H1 (cell line): ENCODE data around the gene MPRIP. TPM values are rescaled to one million over a fixed set of nuclear protein-coding genes. Genes with fewer than 3 reads are reported as not detected.

Experiments used
- CTCF ChIA-PET: fragments of 300-600 bp; sonication (Branson Sonifier 250); formaldehyde crosslinking; loops from one replicate; lab custom pipeline; 2021; ENCODE audit not compliant: partially characterized antibody; lab: Charles Lee
- POLR2A ChIA-PET: fragments of 300-600 bp; sonication (Branson Sonifier 250); formaldehyde crosslinking; loops from one replicate; lab custom pipeline; 2021; ENCODE audit warnings: inconsistent platforms; ENCODE audit not compliant: partially characterized antibody; lab: Charles Lee
- DNase-seq, 2 experiments: peaks; one replicate each; pipeline versions ENCODE4 v3.0.0 to v3.0.0-alpha.2; 2010 to 2022; ENCODE audit warnings: low spot score in 2 of 2, low read depth in 1 of 2, mixed read lengths in 1 of 2
- FAIRE-seq: peaks from 2 replicates; lab custom pipeline; 2011; peaks lifted over from hg19 to GRCh38; lab: Jason Lieb, UNC
- H2AFZ ChIP-seq: 2 replicates; pipeline ENCODE4 v1.8.1; 2012; ENCODE audit warnings: low read length, inconsistent platforms
- H2AK5ac ChIP-seq: 2 replicates; pipeline ENCODE4 v1.6.1; 2013; ENCODE audit warnings: low read depth, low read length
- H2BK120ac ChIP-seq: replicated peaks from 2 replicates; pipeline ENCODE3; 2013; ENCODE audit warnings: low read depth, low read length, inconsistent platforms
- H2BK12ac ChIP-seq: 2 replicates; pipeline ENCODE4 v1.6.1; 2013; ENCODE audit warnings: low read depth, low read length
- H2BK15ac ChIP-seq: 2 replicates; pipeline ENCODE4 v1.6.1; 2013; ENCODE audit warnings: low read length
- H2BK20ac ChIP-seq: 2 replicates; pipeline ENCODE4 v1.6.1; 2013; ENCODE audit warnings: low read length
- H2BK5ac ChIP-seq: 2 replicates; pipeline ENCODE4 v1.6.1; 2013; ENCODE audit warnings: low read depth, low read length
- H3K14ac ChIP-seq: 2 replicates; pipeline ENCODE4 v1.6.1; 2013; ENCODE audit warnings: inconsistent platforms; ENCODE audit not compliant: insufficient read length
- H3K18ac ChIP-seq: 2 replicates; pipeline ENCODE4 v1.6.1; 2013; ENCODE audit warnings: low read length; ENCODE audit errors: extremely low read depth
- H3K23ac ChIP-seq: 2 replicates; pipeline ENCODE4 v1.6.1; 2013; ENCODE audit warnings: inconsistent platforms; ENCODE audit not compliant: insufficient read length
- H3K23me2 ChIP-seq: 2 replicates; pipeline ENCODE4 v1.6.1; 2013; ENCODE audit warnings: low read depth, low read length
- H3K27ac ChIP-seq: 2 replicates; pipeline ENCODE4 v1.6.1; 2011; ENCODE audit warnings: low read depth, low read length, inconsistent platforms
- H3K27me3 ChIP-seq, 4 experiments: replicated peaks in 1 of 4; 1 replicate in 1 of 4; 2 replicates in 3 of 4; pipeline versions ENCODE4 v1.6.1 to v1.8.1; 2011 to 2013; ENCODE audit warnings: low read length in 3 of 4, mild to moderate bottlenecking in 3 of 4, inconsistent platforms in 2 of 4, mixed read lengths in 2 of 4, moderate library complexity in 1 of 4; ENCODE audit not compliant: control insufficient read depth in 3 of 4, insufficient read depth in 3 of 4; ENCODE audit errors: extremely low read depth in 1 of 4
- H3K36me3 ChIP-seq, 4 experiments: 2 replicates each; pipeline versions ENCODE4 v1.6.1 to v1.8.1; 2011 to 2013; ENCODE audit warnings: mild to moderate bottlenecking in 4 of 4, low read length in 3 of 4, moderate library complexity in 2 of 4, control low read depth in 1 of 4, inconsistent platforms in 1 of 4; ENCODE audit not compliant: insufficient read depth in 4 of 4, control insufficient read depth in 2 of 4
- H3K4ac ChIP-seq: replicated peaks from 2 replicates; pipeline ENCODE3; 2013; ENCODE audit warnings: low read length, low read depth, mixed read lengths, inconsistent platforms; ENCODE audit not compliant: insufficient read length
- H3K4me1 ChIP-seq, 4 experiments: replicated peaks in 1 of 4; 1 replicate in 1 of 4; 2 replicates in 3 of 4; pipeline versions ENCODE4 v1.6.1 to v1.8.1; 2011 to 2013; ENCODE audit warnings: low read length in 3 of 4, inconsistent platforms in 2 of 4, mixed read lengths in 1 of 4; ENCODE audit not compliant: insufficient read depth in 4 of 4, control insufficient read depth in 3 of 4
- H3K4me2 ChIP-seq, 2 experiments: 2 replicates each; pipeline versions ENCODE4 v1.6.1 to v1.8.1; 2011 to 2013; ENCODE audit warnings: low read depth in 2 of 2, low read length in 2 of 2, control low read depth in 1 of 2, inconsistent platforms in 1 of 2, mild to moderate bottlenecking in 1 of 2; ENCODE audit not compliant: insufficient read depth in 1 of 2
- H3K4me3 ChIP-seq, 4 experiments: fragments of 200-600, 300-600 bp in 1 of 4; sonication (generic), shearing (Covaris generic), sonication (Bioruptor Twin) in 1 of 4; 2 replicates each; pipeline versions ENCODE4 v1.5.1 to v1.8.1; 2011 to 2016; ENCODE audit warnings: low read length in 4 of 4, low read depth in 3 of 4, control low read depth in 2 of 4, inconsistent platforms in 2 of 4, mild to moderate bottlenecking in 2 of 4, mixed read lengths in 1 of 4, moderate library complexity in 1 of 4; ENCODE audit not compliant: insufficient read depth in 2 of 4; ENCODE audit errors: extremely low read depth in 1 of 4
- H3K56ac ChIP-seq: replicated peaks from 2 replicates; pipeline ENCODE3; 2013; ENCODE audit warnings: low read depth, mild to moderate bottlenecking, mixed read lengths, low read length, inconsistent platforms; ENCODE audit not compliant: insufficient read length
- H3K79me1 ChIP-seq: 2 replicates; pipeline ENCODE4 v1.6.1; 2013; ENCODE audit warnings: low read depth, low read length, control low read depth
- H3K79me2 ChIP-seq, 2 experiments: 2 replicates each; pipeline versions ENCODE4 v1.6.1 to v1.8.1; 2012 to 2013; ENCODE audit warnings: low read length in 2 of 2, mild to moderate bottlenecking in 2 of 2, inconsistent platforms in 1 of 2; ENCODE audit not compliant: insufficient read depth in 2 of 2, control insufficient read depth in 1 of 2
- H3K9ac ChIP-seq, 4 experiments: replicated peaks in 1 of 4; 1 replicate in 1 of 4; 2 replicates in 3 of 4; pipeline versions ENCODE4 v1.6.1 to v1.8.1; 2011 to 2013; ENCODE audit warnings: low read depth in 3 of 4, low read length in 3 of 4, control low read depth in 2 of 4, mild to moderate bottlenecking in 2 of 4, moderate library complexity in 2 of 4, inconsistent platforms in 1 of 4; ENCODE audit errors: extremely low read depth in 1 of 4
- H3K9me3 ChIP-seq, 2 experiments: 2 replicates each; pipeline versions ENCODE4 v1.6.1 to v1.8.1; 2012 to 2013; ENCODE audit warnings: mild to moderate bottlenecking in 2 of 2, moderate library complexity in 2 of 2, control low read depth in 1 of 2, inconsistent platforms in 1 of 2, low read depth in 1 of 2, low read length in 1 of 2, mixed read lengths in 1 of 2; ENCODE audit not compliant: insufficient read depth in 2 of 2
- H4K20me1 ChIP-seq, 2 experiments: replicated peaks in 1 of 2; 2 replicates each; pipeline versions ENCODE3 to v1.8.1; 2011 to 2013; ENCODE audit warnings: inconsistent platforms in 2 of 2, low read length in 2 of 2, mild to moderate bottlenecking in 1 of 2; ENCODE audit not compliant: insufficient read depth in 2 of 2, control insufficient read depth in 1 of 2
- H4K5ac ChIP-seq: 2 replicates; pipeline ENCODE4 v1.6.1; 2013; ENCODE audit warnings: low read length, low read depth, mixed read lengths, inconsistent platforms; ENCODE audit not compliant: insufficient read length
- H4K8ac ChIP-seq: 2 replicates; pipeline ENCODE4 v1.8.0; 2013; ENCODE audit warnings: mild to moderate bottlenecking, moderate library complexity, low read length, inconsistent platforms; ENCODE audit not compliant: insufficient read depth; ENCODE audit errors: extremely low read depth
- H4K91ac ChIP-seq: replicated peaks from 2 replicates; pipeline ENCODE3; 2013; ENCODE audit warnings: low read length, mixed read lengths, inconsistent platforms; ENCODE audit not compliant: insufficient read length
- BRCA1 ChIP-seq: IDR thresholded peaks from 2 replicates; pipeline ENCODE4 v1.6.1; 2012; ENCODE audit warnings: low read depth, low read length, improper control_type of control experiment
- CHD2 ChIP-seq: IDR thresholded peaks from 2 replicates; pipeline ENCODE4 v1.6.1; 2012; ENCODE audit warnings: low read length, improper control_type of control experiment
- EP300 ChIP-seq, 2 experiments: IDR thresholded peaks; 1 replicate in 1 of 2; 2 replicates in 1 of 2; pipeline ENCODE4 v1.6.1; 2011 to 2012; ENCODE audit warnings: low read depth in 2 of 2, low read length in 2 of 2, mild to moderate bottlenecking in 2 of 2, borderline replicate concordance in 1 of 2, inconsistent platforms in 1 of 2, moderate library complexity in 1 of 2
- HDAC6 ChIP-seq: IDR thresholded peaks from one replicate; pipeline ENCODE4 v1.7.1; 2012; ENCODE audit warnings: low read depth, mild to moderate bottlenecking, inconsistent platforms, low read length, moderate library complexity
- POLR2AphosphoS5 ChIP-seq: IDR thresholded peaks from 2 replicates; pipeline ENCODE4 v1.6.1; 2011; ENCODE audit warnings: low read depth, low read length
- POU5F1 ChIP-seq: IDR thresholded peaks from 2 replicates; pipeline ENCODE4 v1.6.1; 2011; ENCODE audit warnings: low read depth, mild to moderate bottlenecking, low read length, moderate library complexity
- SP2 ChIP-seq: IDR thresholded peaks from 2 replicates; pipeline ENCODE4 v1.6.1; 2012; ENCODE audit warnings: mild to moderate bottlenecking, low read length, inconsistent platforms
- TAF7 ChIP-seq: optimal IDR thresholded peaks from 2 replicates; pipeline ENCODE3; 2011; ENCODE audit warnings: low read depth, mild to moderate bottlenecking, inconsistent platforms, low read length, moderate library complexity, borderline replicate concordance
- TCF12 ChIP-seq: IDR thresholded peaks from 2 replicates; pipeline ENCODE4 v1.6.1; 2011; ENCODE audit warnings: low read depth, mild to moderate bottlenecking, low read length
- WGBS, 2 experiments: shearing (Covaris generic) in 1 of 2; methylation state at CpG; one replicate each; pipeline versions ENCODE4 v1.1.6 to v1.1.7; 2013 to 2015; ENCODE audit warnings: low lambda C conversion rate in 2 of 2, mixed read lengths in 2 of 2, inconsistent platforms in 1 of 2, low coverage in 1 of 2, missing lambda C conversion rate in 1 of 2; ENCODE audit not compliant: insufficient replicate concordance in 2 of 2, insufficient coverage in 1 of 2, insufficient read length in 1 of 2; ENCODE audit errors: extremely low coverage in 1 of 2, missing lambda C conversion rate in 1 of 2; 5-methylcytosine and 5-hydroxymethylcytosine counted together
- polyA plus RNA-seq, 7 experiments: library from polyadenylated mRNA; depleted of rRNA in 3 of 7; stranded (reverse) in 5 of 7; unstranded in 2 of 7; fragments of >200 nt in 5 of 7; fragments of 200-250 nt in 2 of 7; gene quantifications; 1 replicate in 5 of 7; 2 replicates in 1 of 7; 4 replicates in 1 of 7; pipeline versions ENCODE4 v1.2.1 to v1.2.3, GENCODE V29; 2011 to 2013; ENCODE audit warnings: missing spikeins in 2 of 7, mixed read lengths in 2 of 7
- total RNA-seq: library from RNA; stranded (reverse); fragmentation: NEBNext Ultra II Directional; extraction: Animal tissue kit (Norgen Biotek cat#: 25700); gene quantifications from 2 replicates; pipeline ENCODE4 v1.2.1, GENCODE V29; 2021

MPRIP gene
- total and polyA plus RNA-seq, 2 of the 8 experiments (the other 6 are each of a cell fraction or from before 2014, with no cell fraction given), result 48.6 to 146 TPM

- no peaks in the 10 kb centered on the region for H3K79me2 ChIP-seq
- H2BK15ac ChIP-seq, result no peak overlapping the region
- 85% methylated on average over 9 of the region's 9 CpGs; no CpG with 5 or more reads in 1 of the 2 experiments for WGBS, 2 experiments
- H3K23ac ChIP-seq, result no peak overlapping the region
- no peak overlapping the region for H2BK5ac ChIP-seq
- no peak overlapping the region for H3K9ac ChIP-seq
- H3K56ac ChIP-seq, result no peak overlapping the region
- H2BK12ac ChIP-seq, result no peak overlapping the region
- H3K4me3 ChIP-seq, result no peak overlapping the region
- H3K9me3 ChIP-seq, result no peaks in the 10 kb centered on the region
- no peaks in the 10 kb centered on the region for H3K79me1 ChIP-seq
- H4K20me1 ChIP-seq, result peaks cover 0 to 6% of the 10 kb centered on the region in 2 experiments
- H3K27me3 ChIP-seq, result no peaks in the 10 kb centered on the region; a peak in 1 of 7 replicates
- H2BK120ac ChIP-seq, result no peak overlapping the region
- no peak overlapping the region for H4K8ac ChIP-seq
- no peak overlapping the region for H2BK20ac ChIP-seq
- no peak overlapping the region for H3K27ac ChIP-seq
- H3K18ac ChIP-seq, result no peak overlapping the region
- DNase-seq, result no peak
- H3K4ac ChIP-seq, result no peak overlapping the region
- peaks cover 3 to 14% (median 10%) of the 10 kb centered on the region in 4 experiments; a peak in 7 of 8 replicates for H3K36me3 ChIP-seq
- ChIA-PET CTCF (interaction anchor here (0.5 to 2.9 kb wide), 4 partner anchors 14 to 491 kb away, joined by 3 to 16 read pairs (median 6); no protein-coding TSS in a partner anchor), POLR2A (no interaction called here)
- no peak overlapping the region for H4K5ac ChIP-seq
- H2AK5ac ChIP-seq, result no peak overlapping the region
- H2AFZ ChIP-seq, result no peak overlapping the region
- FAIRE-seq, result no peak
- H3K4me1 ChIP-seq, result no peaks in the 10 kb centered on the region
- H3K14ac ChIP-seq, result no peak overlapping the region
- no peak overlapping the region for H4K91ac ChIP-seq
- no peak for TF ChIP-seq TAF7
- no peak for TF ChIP-seq POLR2AphosphoS5
- no peak for TF ChIP-seq EP300 (IDR thresholded peaks at IDR 0.05; ENCODE audit: borderline replicate concordance in 1 of 2, low read depth in 2 of 2, low read length in 2 of 2)
- no peak for TF ChIP-seq BRCA1
- no peak for TF ChIP-seq POU5F1
- TF ChIP-seq SP2, result no peak
- no peak for TF ChIP-seq TCF12
- no peak for TF ChIP-seq CHD2
- TF ChIP-seq HDAC6, result no peak
- no peak overlapping the region for H3K4me2 ChIP-seq
- no peaks in the 10 kb centered on the region for H3K23me2 ChIP-seq
Measured at GRCh38 chr17:17170346-17170985, 128.2 kb downstream of the MPRIP start.
